ENCODE measurements around the gene PPP2R5C. TPM values are rescaled to one million over a fixed set of nuclear protein-coding genes. Genes with fewer than 3 reads are reported as not detected.
A peak's percentile ranks its signal among the peaks of the same experiment; 100 is the strongest.

The PPP2R5C gene
- total RNA-seq, 1 experiment from 2014 or later = 96.1 TPM

- no TSS peak for BruUV-seq (replicated peaks)
- no peak for ATAC-seq
- peaks cover 44% of the 10 kb centered on the region for H3K4me1 ChIP-seq (ENCODE audit: insufficient read depth, low read length)
These were observed 29.4 kb upstream of the PPP2R5C start for GRCh38 chr14:101732118-101732517.

DNA sequence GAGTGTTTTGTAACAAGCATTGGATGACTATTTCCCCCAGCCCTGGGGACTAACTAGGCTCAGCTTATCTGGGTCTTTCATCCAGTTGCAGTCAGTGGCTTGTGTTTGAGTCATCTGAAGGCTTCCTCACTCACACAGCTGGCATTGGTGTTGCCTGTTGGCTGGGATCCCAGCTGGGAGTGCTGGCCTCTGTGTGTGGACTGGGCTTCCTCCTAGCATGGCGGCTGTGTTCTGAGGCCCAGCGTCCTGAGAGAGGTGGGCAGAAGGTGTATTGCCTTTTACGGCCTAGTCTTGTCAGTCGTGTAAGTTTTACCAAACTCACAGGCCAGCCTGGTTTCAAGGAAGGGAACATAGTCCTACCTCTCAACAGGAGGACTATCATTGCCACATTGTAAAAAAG lies 28.3 kb upstream of the PPP2R5C start:
- Histone ChIP-seq H3K36me3 (ENCODE audit: low read depth, low read length) (no peaks in the 10 kb centered on the region), H3K9ac (ENCODE audit: low read length) (peak overlapping the region; percentile 90; the same call in 1 of the 2 replicates), H3K4me2 (ENCODE audit: low read length) (peak overlapping the region; percentile 78; the same call in 1 of the 2 replicates), H3K27me3 (ENCODE audit: low read length) (no peaks in the 10 kb centered on the region), H3K4me3 (ENCODE audit: low read length) (no peak overlapping the region), H2AFZ (ENCODE audit: low read length) (no peak overlapping the region), H3F3A (ENCODE audit: low read length, unreplicated experiment) (no peaks in the 10 kb centered on the region), H3K27ac (ENCODE audit: low read length) (peak overlapping the region; percentile 99), H3K79me2 (ENCODE audit: low read length) (no peaks in the 10 kb centered on the region), H3K4me1 (ENCODE audit: insufficient read depth, low read length) (peaks cover 44% of the 10 kb centered on the region), H4K20me1 (ENCODE audit: low read length) (no peaks in the 10 kb centered on the region), H3K9me3 (ENCODE audit: low read length) (0 out of 2 replicates have a peak, but pooled peaks cover 5% of the 10 kb centered on the region), H3K9me2 (replicated peaks; ENCODE audit: low read length) (no peaks in the 10 kb centered on the region)
- intact Hi-C loops (cut with micrococcal nuclease) = no loop called here
- POLR2A ChIA-PET (ENCODE audit: unreplicated experiment) = no interaction called here
- TF ChIP-seq EZH2phosphoT487 (IDR thresholded peaks at IDR 0.05; ENCODE audit: borderline replicate concordance, low read length) (no peak), EZH2 (IDR thresholded peaks at IDR 0.05; ENCODE audit: low read length, unreplicated experiment) (no peak)
- CTCF ChIA-PET = no interaction called here
- DNase-seq = peak; percentile 77
- no peak for ATAC-seq
- BruUV-seq (replicated peaks) = no TSS peak

More at GRCh38 chr14:101732118-101732517, 29.4 kb upstream of the PPP2R5C start:
- H3K27ac ChIP-seq (ENCODE audit: low read length) = peak overlapping the region; percentile 99
- DNase-seq = peak; percentile 42
- H3K9me3 ChIP-seq (ENCODE audit: low read length) = 0 out of 2 replicates have a peak, but pooled peaks cover 5% of the 10 kb centered on the region
- TF ChIP-seq EZH2phosphoT487 (IDR thresholded peaks at IDR 0.05; ENCODE audit: borderline replicate concordance, low read length) (no peak), EZH2 (IDR thresholded peaks at IDR 0.05; ENCODE audit: low read length, unreplicated experiment) (no peak)
- TF ChIP-seq, protein P1, sequence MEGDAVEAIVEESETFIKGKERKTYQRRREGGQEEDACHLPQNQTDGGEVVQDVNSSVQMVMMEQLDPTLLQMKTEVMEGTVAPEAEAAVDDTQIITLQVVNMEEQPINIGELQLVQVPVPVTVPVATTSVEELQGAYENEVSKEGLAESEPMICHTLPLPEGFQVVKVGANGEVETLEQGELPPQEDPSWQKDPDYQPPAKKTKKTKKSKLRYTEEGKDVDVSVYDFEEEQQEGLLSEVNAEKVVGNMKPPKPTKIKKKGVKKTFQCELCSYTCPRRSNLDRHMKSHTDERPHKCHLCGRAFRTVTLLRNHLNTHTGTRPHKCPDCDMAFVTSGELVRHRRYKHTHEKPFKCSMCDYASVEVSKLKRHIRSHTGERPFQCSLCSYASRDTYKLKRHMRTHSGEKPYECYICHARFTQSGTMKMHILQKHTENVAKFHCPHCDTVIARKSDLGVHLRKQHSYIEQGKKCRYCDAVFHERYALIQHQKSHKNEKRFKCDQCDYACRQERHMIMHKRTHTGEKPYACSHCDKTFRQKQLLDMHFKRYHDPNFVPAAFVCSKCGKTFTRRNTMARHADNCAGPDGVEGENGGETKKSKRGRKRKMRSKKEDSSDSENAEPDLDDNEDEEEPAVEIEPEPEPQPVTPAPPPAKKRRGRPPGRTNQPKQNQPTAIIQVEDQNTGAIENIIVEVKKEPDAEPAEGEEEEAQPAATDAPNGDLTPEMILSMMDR (conservative IDR thresholded peaks at IDR 0.05; ENCODE audit: low read depth, low read length) = no peak
- intact Hi-C loops (cut with micrococcal nuclease) = no loop called here
- H3F3A ChIP-seq (ENCODE audit: low read length, unreplicated experiment) = no peaks in the 10 kb centered on the region
- H3K36me3 ChIP-seq (ENCODE audit: low read depth, low read length) = no peaks in the 10 kb centered on the region
- H3K4me2 ChIP-seq (ENCODE audit: low read length) = peak overlapping the region; percentile 78
- CTCF ChIA-PET = interaction anchor here (1.3 kb wide), 1 partner anchor 28 kb away, joined by 3 read pairs; no protein-coding TSS in a partner anchor
- H4K20me1 ChIP-seq (ENCODE audit: low read length) = no peaks in the 10 kb centered on the region
- H3K9ac ChIP-seq (ENCODE audit: low read length) = peak overlapping the region; percentile 90
- no peaks in the 10 kb centered on the region for H3K79me2 ChIP-seq (ENCODE audit: low read length)
- H3K27me3 ChIP-seq (ENCODE audit: low read length) = no peaks in the 10 kb centered on the region
- no peak overlapping the region for H2AFZ ChIP-seq (ENCODE audit: low read length)
- H3K4me3 ChIP-seq (ENCODE audit: low read length) = peak overlapping the region; percentile 45; the same call in 1 of the 2 replicates
- POLR2A ChIA-PET (ENCODE audit: unreplicated experiment) = interaction anchor here (2.5 kb wide), 1 partner anchor 28 kb away, joined by 69 read pairs; the partner anchor contains the start of gene PPP2R5C
- H3K9me2 ChIP-seq (replicated peaks; ENCODE audit: low read length) = no peaks in the 10 kb centered on the region

DNA sequence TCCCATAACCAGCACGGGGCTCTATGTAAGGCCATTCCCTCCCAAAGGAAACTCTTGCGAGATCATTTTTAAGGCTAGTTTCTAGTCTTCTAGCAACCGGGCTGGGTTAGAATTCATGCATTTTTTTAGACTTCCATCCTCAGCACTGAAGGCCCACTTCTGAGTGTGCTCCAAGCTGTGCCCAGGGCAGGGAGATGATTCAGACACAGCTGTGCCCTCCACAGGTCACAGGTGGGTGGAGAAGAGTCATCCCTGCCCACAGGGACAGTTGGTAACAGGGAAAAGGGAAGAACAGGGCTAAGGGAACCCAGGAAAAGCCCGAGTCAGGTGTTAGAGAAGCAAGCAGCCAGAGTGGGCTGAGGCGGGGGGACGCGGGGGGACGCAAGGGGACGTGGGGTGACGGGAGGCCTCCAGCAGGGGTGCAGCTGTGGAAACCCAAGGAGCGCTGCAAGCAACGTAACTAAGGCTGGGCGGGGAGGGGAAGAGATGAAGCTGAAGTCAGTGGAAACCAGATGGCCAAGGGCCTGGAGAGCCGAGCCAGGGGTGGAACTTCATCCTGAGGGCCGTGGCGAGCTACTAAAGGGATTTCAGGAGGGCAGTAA lies 27.2 kb upstream of the PPP2R5C start:
- Histone ChIP-seq H3K36me3 (ENCODE audit: low read depth, low read length) (no peaks in the 10 kb centered on the region), H3K4me2 (ENCODE audit: low read length) (0 out of 2 replicates have a peak overlapping the region, but pooled peaks have one; percentile 1), H3F3A (ENCODE audit: low read length, unreplicated experiment) (no peaks in the 10 kb centered on the region), H3K27me3 (ENCODE audit: low read length) (no peaks in the 10 kb centered on the region), H3K79me2 (ENCODE audit: low read length) (no peaks in the 10 kb centered on the region), H3K4me3 (ENCODE audit: low read length) (no peak overlapping the region), H3K4me1 (ENCODE audit: insufficient read depth, low read length) (peaks cover 44% of the 10 kb centered on the region), H3K27ac (ENCODE audit: low read length) (peak overlapping the region; percentile 99), H3K9me3 (ENCODE audit: low read length) (0 out of 2 replicates have a peak, but pooled peaks cover 5% of the 10 kb centered on the region), H3K9ac (ENCODE audit: low read length) (0 out of 2 replicates have a peak overlapping the region, but pooled peaks have one; percentile 9), H3K9me2 (replicated peaks; ENCODE audit: low read length) (no peaks in the 10 kb centered on the region), H4K20me1 (ENCODE audit: low read length) (no peaks in the 10 kb centered on the region), H2AFZ (ENCODE audit: low read length) (no peak overlapping the region)
- POLR2A ChIA-PET (ENCODE audit: unreplicated experiment) = no interaction called here
- peak; percentile 53 for DNase-seq
- no TSS peak for BruUV-seq (replicated peaks)
- no peak for ATAC-seq
- intact Hi-C loops (cut with micrococcal nuclease) = no loop called here
- TF ChIP-seq, protein P1 (conservative IDR thresholded peaks at IDR 0.05; ENCODE audit: low read depth, low read length) = no peak
- TF ChIP-seq EZH2 (IDR thresholded peaks at IDR 0.05; ENCODE audit: low read length, unreplicated experiment) (no peak), EZH2phosphoT487 (IDR thresholded peaks at IDR 0.05; ENCODE audit: borderline replicate concordance, low read length) (no peak)
- CTCF ChIA-PET = no interaction called here
